Suprapubic skin (tissue), 4 donors: Measurements from ENCODE around the gene CKAP4. TPM values are rescaled to one million over a fixed set of nuclear protein-coding genes. Genes with fewer than 3 reads are reported as not detected.

Experiments used
- DNase-seq, 2 donors: peaks; one replicate each; pipeline ENCODE4 v3.0.0-alpha.2; 2019; ENCODE audit warnings: low spot score in 2 of 2
- H3K27ac ChIP-seq: fragments of 200-600 bp; sonication (generic); one replicate; pipeline ENCODE4 v1.5.1; 2019
- H3K27me3 ChIP-seq: fragments of 200-600 bp; sonication (generic); one replicate; pipeline ENCODE4 v1.5.1; 2019
- H3K36me3 ChIP-seq: fragments of 200-600 bp; sonication (generic); one replicate; pipeline ENCODE4 v1.5.1; 2019
- H3K4me1 ChIP-seq: fragments of 200-600 bp; sonication (generic); one replicate; pipeline ENCODE4 v1.5.1; 2019
- H3K4me3 ChIP-seq: fragments of 200-600 bp; sonication (generic); one replicate; pipeline ENCODE4 v1.5.1; 2019; ENCODE audit warnings: mild to moderate bottlenecking
- H3K9me3 ChIP-seq: fragments of 200-600 bp; sonication (generic); one replicate; pipeline ENCODE4 v1.5.1; 2019
- EP300 ChIP-seq: sonication (generic); formaldehyde crosslinking; IDR thresholded peaks from one replicate; pipeline ENCODE4 v1.6.1; 2017; ENCODE audit warnings: antibody characterized with exemption
- POLR2A ChIP-seq, 2 donors: fragments of 450-650 bp; IDR thresholded peaks; one replicate each; pipeline ENCODE4 v1.6.1; 2017; ENCODE audit warnings: antibody characterized with exemption in 2 of 2, mild to moderate bottlenecking in 2 of 2, moderate library complexity in 2 of 2
- POLR2AphosphoS5 ChIP-seq, 3 donors: sonication (generic); formaldehyde crosslinking; IDR thresholded peaks; one replicate each; pipeline ENCODE4 v1.6.1; 2017; ENCODE audit warnings: antibody characterized with exemption in 3 of 3
- WGBS: methylation state at CpG from one replicate; pipeline ENCODE4 v1.1.5; 2018; 5-methylcytosine and 5-hydroxymethylcytosine counted together
- total RNA-seq, 4 donors: library from RNA; depleted of rRNA; stranded (reverse); fragments of >200 nt; gene quantifications; one replicate each; pipeline ENCODE4 v1.1.0, GENCODE V29; 2016
- TF ChIP-seq, protein P1 (sequence below), 2 donors: fragments of 200-600 bp in 1 of 2; fragments of 450-650 bp in 1 of 2; sonication (generic) in 1 of 2; IDR thresholded peaks; one replicate each; pipeline ENCODE4 v1.5.1; 2016 to 2019; ENCODE audit warnings: antibody characterized with exemption in 2 of 2, mild to moderate bottlenecking in 1 of 2, moderate library complexity in 1 of 2

CKAP4 gene
- total RNA-seq, 4 donors from 2014 or later, result 38.5 to 75.3 (median 58.7) TPM

DNA sequence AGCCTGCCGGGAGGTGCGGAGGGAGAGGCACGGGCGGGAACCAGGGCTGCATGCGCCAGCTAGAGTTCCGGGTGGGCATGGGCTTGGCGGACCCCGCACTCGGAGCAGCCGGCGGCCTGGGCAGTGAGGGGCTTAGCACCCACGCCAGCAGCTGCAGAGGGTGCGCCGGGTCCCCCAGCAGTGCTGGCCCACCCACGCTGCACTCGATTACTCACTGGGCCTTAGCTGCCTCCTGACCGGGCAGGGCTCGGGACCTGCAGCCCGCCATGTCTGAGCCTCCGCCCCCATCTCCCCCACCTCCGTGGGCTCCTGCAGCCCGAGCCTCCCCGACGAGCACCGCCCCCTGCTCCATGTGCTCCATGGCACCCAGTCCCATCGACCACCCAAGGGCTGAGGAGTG, 14.8 kb downstream of the CKAP4 start:
- Histone ChIP-seq H3K9me3 (no peaks in the 10 kb centered on the region), H3K36me3 (peaks cover 1% of the 10 kb centered on the region), H3K4me3 (no peak overlapping the region), H3K27ac (no peak overlapping the region), H3K4me1 (no peaks in the 10 kb centered on the region), H3K27me3 (no peaks in the 10 kb centered on the region)
- WGBS, result 100% methylated on average over 1 of the region's 26 CpGs
- TF ChIP-seq POLR2A (IDR thresholded peaks at IDR 0.05), result no peak
- TF ChIP-seq EP300, result no peak
- no peak for TF ChIP-seq POLR2AphosphoS5 (IDR thresholded peaks at IDR 0.05)
- TF ChIP-seq, protein P1, sequence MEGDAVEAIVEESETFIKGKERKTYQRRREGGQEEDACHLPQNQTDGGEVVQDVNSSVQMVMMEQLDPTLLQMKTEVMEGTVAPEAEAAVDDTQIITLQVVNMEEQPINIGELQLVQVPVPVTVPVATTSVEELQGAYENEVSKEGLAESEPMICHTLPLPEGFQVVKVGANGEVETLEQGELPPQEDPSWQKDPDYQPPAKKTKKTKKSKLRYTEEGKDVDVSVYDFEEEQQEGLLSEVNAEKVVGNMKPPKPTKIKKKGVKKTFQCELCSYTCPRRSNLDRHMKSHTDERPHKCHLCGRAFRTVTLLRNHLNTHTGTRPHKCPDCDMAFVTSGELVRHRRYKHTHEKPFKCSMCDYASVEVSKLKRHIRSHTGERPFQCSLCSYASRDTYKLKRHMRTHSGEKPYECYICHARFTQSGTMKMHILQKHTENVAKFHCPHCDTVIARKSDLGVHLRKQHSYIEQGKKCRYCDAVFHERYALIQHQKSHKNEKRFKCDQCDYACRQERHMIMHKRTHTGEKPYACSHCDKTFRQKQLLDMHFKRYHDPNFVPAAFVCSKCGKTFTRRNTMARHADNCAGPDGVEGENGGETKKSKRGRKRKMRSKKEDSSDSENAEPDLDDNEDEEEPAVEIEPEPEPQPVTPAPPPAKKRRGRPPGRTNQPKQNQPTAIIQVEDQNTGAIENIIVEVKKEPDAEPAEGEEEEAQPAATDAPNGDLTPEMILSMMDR (IDR thresholded peaks at IDR 0.05), result no peak
- peak in 1 of 2 donors; percentile 65 for DNase-seq

DNA sequence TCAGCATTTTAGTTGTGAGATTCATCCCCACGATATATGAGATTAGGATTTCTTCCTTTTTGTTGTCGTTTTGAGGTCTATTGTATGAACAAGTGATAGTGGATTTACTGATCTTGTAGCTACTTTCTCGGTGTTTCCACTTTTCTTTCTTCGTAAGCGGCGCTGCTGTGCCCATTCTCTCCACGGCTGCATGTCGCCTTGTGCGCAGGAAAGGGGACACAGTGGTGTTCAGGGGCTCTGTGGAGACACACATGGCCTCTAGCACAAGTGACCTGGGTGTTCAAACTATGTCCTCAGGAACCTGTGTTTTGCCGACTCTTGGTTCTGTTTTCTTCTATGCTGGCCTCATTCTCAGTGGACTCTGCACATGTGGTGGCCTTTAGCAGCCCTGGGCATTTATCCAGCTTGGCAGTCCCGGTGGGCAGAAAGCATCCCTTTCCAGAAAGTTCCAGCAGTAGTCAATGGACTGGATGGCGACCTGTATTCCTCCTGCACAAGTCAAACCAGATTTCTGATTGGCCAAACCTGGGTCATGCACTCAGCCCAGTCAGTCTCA, 18.7 kb downstream of the CKAP4 start:
- no peaks in the 10 kb centered on the region for H3K36me3 ChIP-seq
- no peak overlapping the region for H3K4me3 ChIP-seq
- H3K9me3 ChIP-seq, result no peaks in the 10 kb centered on the region
- no peak overlapping the region for H3K27ac ChIP-seq
- TF ChIP-seq, protein P1 (IDR thresholded peaks at IDR 0.05), result no peak
- TF ChIP-seq POLR2A (IDR thresholded peaks at IDR 0.05) (no peak), POLR2AphosphoS5 (IDR thresholded peaks at IDR 0.05) (no peak), EP300 (no peak)
- DNase-seq, result peak in 1 of 2 donors; percentile 52
- WGBS, result 81% methylated on average over 11 of the region's 12 CpGs
- no peaks in the 10 kb centered on the region for H3K27me3 ChIP-seq
- H3K4me1 ChIP-seq, result peaks cover 13% of the 10 kb centered on the region

DNA sequence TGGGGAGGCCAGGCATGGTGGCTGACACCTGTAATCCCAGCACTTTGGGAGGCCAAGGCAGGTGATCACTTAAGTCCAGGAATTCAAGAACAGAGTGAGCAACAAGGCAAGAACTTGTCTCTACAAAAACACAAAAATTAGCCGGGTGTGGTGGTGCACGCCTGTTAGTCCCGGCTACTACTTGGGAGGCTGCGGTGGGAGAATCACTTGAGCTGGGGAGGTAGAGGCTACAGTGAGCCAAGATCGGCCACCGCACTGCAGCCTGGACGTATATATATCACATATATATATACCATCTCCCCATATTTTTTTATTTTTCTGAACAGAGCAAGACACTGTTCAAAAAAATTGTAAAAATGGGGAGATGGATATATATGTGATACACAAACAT, 19.5 kb downstream of the CKAP4 start:
- H3K27me3 ChIP-seq, result no peaks in the 10 kb centered on the region
- H3K27ac ChIP-seq, result no peak overlapping the region
- TF ChIP-seq POLR2AphosphoS5 (IDR thresholded peaks at IDR 0.05), result no peak
- TF ChIP-seq, protein P1 (IDR thresholded peaks at IDR 0.05), result no peak
- no peak for TF ChIP-seq POLR2A (IDR thresholded peaks at IDR 0.05)
- no peak for TF ChIP-seq EP300
- H3K4me1 ChIP-seq, result peaks cover 20% of the 10 kb centered on the region
- H3K4me3 ChIP-seq, result no peak overlapping the region
- no peaks in the 10 kb centered on the region for H3K9me3 ChIP-seq
- WGBS, result 92% methylated on average over 7 of the region's 7 CpGs
- no peak for DNase-seq
- no peaks in the 10 kb centered on the region for H3K36me3 ChIP-seq

DNA sequence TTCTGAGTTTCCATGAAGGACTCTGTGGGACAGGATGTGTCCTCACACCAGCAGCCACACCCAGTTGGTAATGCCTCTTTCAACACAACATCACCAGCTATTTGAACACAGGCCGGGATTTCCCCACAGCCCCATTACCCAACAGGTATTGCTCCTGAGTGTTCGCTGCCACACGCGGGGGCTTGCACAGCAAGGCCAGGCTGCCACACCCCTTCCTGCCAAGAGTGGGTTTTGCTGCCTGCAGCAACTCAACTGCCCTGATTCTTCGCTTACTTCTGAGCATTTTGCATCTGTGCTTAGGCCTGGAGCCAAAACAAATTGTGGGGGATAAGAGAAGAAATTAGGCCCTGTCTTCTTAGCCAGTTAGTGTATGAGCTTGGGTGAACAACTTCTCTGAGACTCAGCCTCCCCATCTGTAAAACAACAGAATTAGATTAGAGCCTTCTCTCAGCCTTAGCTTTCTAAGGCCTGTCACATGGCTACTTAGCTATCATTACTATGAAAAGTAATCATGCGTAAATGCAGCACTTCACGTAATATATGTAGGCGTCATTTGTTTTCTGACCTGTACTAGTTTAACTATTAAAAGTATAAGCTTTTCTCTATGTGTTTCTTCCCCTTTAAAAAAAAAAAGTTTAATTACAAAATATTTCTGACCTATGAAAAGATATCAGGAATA, 20.0 kb downstream of the CKAP4 start:
- TF ChIP-seq EP300, result no peak
- TF ChIP-seq, protein P1 (IDR thresholded peaks at IDR 0.05), result no peak
- TF ChIP-seq POLR2AphosphoS5 (IDR thresholded peaks at IDR 0.05), result peak in 2 of 3 donors; percentile 86 to 88
- no peak for TF ChIP-seq POLR2A (IDR thresholded peaks at IDR 0.05)
- H3K9me3 ChIP-seq, result no peaks in the 10 kb centered on the region
- H3K4me1 ChIP-seq, result peaks cover 20% of the 10 kb centered on the region
- no peak overlapping the region for H3K4me3 ChIP-seq
- H3K36me3 ChIP-seq, result no peaks in the 10 kb centered on the region
- 51% methylated on average over 7 of the region's 8 CpGs for WGBS
- no peaks in the 10 kb centered on the region for H3K27me3 ChIP-seq
- peak; percentile 88 to 89 for DNase-seq
- H3K27ac ChIP-seq, result peak overlapping the region; percentile 85

DNA sequence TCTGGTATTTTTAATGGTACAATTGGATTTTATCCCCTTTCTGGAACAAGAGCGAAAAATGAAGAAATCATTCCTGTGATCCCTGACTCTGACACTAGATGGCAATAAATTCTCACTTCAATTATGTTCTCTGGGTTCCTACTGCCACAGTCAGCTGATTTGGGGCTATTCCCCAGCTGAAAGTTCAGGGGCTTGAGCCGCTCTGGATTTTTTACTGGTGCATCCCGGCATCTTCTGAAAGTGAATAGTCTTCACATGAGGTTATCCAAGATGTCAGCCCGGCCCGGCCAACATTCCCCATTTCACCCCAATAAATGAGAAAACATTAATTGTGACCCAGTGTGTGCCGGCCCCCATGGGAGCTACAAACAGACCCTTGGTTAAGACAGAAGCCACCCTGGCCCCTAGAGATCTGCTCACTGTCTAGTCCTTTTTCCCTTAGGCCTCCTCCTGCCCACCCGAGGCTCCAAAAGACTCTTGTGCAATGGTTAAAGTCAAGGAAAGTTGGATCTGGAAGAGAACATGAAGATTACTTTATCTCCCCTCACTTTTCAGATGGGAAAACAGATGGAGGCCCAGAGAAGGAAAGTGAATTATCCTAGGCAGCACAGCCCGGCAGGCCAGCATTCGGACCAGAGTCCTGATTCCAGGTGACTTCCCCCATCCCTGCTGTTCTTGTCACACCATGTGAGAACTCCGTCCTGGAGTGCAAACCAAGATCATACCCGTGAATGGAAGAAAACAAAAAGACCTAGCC, 20.8 kb downstream of the CKAP4 start:
- DNase-seq, result no peak
- H3K4me3 ChIP-seq, result no peak overlapping the region
- WGBS, result 56% methylated on average over 11 of the region's 11 CpGs

More for the DNA sequence above, 20.8 kb downstream of the CKAP4 start:
- H3K27me3 ChIP-seq, result no peaks in the 10 kb centered on the region
- peak overlapping the region; percentile 85 for H3K27ac ChIP-seq
- TF ChIP-seq, protein P1 (IDR thresholded peaks at IDR 0.05), result peak; percentile 65 to 74
- no peak for TF ChIP-seq EP300
- H3K4me1 ChIP-seq, result peaks cover 20% of the 10 kb centered on the region
- H3K9me3 ChIP-seq, result no peaks in the 10 kb centered on the region
- H3K36me3 ChIP-seq, result no peaks in the 10 kb centered on the region
